Measurements from ENCODE around the gene CLEC7A.

The CLEC7A gene

DNA sequence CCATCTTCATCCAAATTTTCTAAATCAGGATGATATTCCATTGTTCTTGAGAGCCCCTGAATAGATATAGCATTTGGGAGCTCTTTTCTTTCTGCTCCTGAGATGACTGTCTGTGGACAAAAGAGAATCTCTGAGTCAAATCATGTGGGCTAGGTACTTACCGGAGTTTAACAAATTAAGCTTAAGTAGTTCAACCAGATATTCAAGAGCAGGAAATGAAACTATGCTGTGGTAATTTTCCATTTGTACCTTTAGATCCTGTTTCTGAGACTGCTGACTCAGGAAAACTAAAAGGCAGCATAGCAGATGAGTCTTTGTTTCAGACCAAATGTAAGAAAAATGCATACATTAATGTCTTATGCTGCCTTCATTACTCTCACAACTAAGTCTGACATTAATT lies at the start of gene CLEC7A:
Gene CLEC7A (minus strand): TSS at position 158 of the 400 bp plus-strand sequence. CDS start 117 bp downstream, at position 41.
- no peak for FAIRE-seq

DNA sequence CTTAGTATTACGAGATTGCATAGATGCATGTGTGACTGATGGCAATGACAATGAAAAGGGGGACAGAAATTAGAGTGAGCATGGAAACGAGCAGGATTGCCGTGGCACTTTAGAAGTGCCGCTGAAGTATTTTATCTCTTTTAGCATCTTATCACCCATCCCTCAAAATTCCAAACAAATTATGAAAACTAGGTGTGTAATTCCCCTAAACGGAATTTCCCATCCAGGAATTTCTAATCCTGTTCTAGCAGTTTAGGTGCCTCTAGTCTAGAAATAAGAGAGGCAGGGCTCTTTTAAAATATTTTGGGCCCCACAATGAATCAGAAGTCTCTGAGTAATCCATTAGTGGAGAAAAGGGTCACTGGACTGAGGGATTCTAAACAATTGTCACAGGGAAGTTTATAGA lies 49.8 kb upstream of the CLEC7A start:
- no peak for FAIRE-seq

DNA sequence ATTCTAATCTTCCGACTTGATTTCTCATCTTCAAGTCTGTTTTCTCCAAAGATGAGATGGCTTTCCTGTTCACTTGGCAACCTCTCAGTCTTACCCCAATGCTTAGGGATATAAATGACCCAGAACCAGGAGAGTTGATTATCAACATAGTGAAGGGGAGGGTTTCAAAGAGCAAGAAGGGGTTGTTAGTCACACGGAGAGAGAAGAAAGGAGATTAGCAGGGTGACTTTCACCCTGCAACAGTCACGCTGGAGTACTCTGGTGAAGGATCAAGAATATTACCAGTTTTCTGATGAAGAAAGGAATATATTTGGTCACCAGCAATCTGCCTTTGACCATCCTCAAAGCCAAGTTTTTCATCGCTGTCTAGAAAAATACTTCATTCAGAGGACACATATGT lies 48.8 kb upstream of the CLEC7A start, which contains the start of gene TMEM52B:
Gene TMEM52B (plus strand): TSS at position 212 of the 400 bp plus-strand sequence. CDS start 543 bp downstream, outside the sequence.
- no peak for FAIRE-seq

DNA sequence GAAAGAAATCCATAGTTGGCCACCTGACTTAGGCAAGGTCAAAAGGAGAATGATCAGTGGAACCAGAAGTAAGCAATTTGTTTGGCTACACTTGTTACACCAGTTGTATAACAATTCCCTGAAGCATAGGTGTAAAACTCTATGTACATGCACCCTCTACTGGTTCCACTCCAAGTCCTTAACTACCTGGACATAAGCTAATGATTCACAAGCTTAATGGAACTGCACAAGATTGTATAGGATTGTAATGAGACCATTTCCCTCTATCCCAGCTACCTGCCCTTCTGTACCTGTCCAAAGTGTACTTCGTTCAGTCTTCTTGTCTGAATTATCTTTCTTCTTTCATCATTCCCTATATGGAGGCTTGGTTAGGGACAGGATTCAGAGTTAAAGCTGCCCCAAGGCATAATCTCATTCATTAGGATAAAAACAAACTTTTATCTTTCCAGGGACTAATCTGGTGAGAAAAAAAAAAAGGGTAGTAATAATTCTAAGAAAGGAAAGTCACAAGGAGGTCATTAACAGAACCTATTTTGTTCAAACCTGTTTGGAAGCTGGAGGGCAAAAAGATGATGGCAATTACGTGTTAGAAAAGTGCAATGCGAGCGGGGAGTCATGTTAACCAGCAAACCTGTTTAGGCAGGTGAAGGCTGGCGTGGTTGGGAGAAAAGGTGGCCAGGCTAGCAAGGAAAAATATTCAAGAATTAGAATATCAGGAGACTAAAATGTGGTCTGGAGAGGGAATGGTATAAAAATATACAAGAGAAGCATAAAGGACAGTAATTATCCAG lies 46.0 kb upstream of the CLEC7A start:
- FAIRE-seq: peak; percentile 75

DNA sequence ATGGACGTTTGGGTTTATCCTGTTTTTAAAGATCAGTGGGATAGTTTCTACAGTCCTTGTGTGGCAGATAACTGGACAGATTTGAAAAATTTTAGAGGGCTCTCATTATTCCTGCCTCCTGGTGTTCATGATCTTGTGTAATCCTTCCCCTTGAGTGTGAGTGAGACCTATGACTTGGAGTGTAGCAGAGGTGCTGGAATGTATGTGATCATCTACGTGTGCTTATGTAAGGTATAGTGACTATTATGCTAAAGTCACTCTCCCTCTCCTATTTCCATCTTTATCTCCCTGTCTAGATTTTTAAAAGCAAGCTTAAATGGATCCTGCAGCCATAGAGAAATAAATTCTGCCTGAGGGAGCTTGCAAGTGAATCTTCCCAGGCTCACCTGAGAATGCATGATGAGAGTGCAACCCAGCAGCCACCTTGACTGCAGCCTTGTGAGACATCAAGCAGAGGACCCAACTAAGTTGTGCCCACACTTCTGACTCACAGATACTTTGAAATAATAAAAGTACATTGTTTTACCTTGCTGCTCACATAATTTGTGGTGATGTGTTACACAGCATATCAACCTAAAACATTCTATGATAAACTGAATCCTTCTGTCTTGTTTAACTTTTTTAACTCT lies 45.1 kb upstream of the CLEC7A start:
- FAIRE-seq: no peak

DNA sequence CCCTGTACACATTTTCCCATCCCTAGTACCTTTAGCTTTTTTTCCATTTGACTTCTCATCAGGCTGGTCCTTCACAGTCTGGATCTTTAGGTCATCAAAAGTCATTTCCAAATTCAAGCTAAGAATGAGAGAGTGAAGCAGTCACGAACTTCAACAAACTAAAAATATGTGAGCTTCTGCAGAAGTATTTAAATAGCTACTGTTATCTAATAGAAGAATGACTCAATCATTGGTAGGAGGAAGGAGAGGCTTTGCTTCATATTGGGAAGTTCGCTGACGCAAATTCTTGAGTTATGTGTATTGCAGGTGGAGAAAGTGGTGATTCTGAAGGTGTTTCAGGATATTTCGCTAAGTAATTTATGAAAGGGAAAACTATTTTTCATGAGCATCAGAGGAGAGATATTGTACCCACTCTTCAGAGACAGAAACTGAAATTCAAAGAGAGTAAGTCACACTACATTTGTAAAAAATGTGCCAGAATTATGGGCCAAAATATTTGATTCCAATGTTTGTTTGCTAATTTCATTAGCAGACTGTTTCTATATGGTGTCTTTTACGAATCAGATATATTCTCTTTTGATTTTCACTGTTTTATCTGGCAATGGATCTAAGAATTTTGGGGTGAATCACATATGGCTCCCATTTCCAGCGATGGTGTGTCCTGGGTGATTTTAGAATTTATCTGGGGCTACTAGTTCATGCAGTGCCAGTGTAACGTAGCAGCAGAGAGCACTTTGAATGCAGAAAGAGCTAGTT lies 42.2 kb upstream of the CLEC7A start, which contains the start of gene OLR1:
Gene OLR1 (minus strand): TSS at position 160 of the 756 bp plus-strand sequence. CDS start 55 bp downstream, at position 105.
- no peak for FAIRE-seq

DNA sequence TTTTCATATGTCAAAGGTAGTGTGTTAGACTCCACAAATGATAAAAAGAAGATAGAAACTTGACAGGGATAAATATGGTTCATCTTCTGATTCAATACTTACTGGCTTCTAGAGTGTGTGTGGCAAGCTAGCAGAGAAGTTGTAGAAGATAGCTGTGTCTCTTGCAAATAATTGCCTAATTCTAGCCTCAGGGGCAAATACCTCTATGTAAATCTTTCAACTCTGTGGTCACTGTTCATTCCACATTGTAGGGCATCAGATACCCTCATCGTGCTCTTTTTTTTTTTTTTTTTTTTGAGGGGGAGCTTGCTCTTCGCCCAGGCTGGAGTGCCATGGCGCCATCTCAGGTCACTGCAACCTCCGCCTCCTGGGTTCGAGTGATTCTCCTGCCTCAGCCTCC lies 40.2 kb upstream of the CLEC7A start:
- no peak for FAIRE-seq

DNA sequence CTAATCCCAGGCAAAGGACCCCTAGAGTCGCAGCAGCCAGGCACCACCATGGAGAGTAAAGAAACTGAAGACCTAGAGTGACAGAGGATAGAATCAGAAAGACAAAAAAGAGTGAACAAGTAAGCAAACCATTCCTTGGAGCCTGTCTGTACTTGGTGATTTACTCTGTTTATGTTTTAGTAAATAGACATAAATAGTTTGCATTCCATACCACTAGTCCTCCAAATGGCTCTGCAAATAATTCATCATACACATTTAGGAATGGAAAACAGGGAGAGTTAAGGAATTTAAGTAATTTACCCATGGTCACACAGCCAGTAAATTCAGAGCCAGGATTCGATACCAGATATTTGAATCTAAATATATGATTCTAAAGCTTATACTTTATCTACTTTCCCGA lies 39.1 kb upstream of the CLEC7A start:
- FAIRE-seq: no peak

DNA sequence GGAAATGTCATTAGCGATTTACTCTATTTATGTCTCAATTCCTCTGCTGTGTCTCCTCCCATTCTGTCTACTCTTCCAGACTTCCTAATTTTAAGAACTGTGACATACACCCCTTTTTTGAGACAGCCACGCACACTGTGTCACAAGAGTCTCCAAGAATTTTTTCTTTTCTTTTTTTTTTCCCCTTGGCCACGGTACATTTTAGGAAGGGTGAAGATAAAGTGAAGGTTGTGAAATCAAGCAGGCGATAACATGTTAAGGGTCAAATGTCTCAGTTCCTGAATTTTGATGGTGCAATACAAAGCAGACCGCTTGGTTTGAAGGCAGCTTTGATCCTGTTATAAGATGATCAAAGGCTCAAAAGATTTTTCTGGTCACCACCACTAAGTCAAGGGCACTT lies 37.6 kb upstream of the CLEC7A start:
- FAIRE-seq: no peak

DNA sequence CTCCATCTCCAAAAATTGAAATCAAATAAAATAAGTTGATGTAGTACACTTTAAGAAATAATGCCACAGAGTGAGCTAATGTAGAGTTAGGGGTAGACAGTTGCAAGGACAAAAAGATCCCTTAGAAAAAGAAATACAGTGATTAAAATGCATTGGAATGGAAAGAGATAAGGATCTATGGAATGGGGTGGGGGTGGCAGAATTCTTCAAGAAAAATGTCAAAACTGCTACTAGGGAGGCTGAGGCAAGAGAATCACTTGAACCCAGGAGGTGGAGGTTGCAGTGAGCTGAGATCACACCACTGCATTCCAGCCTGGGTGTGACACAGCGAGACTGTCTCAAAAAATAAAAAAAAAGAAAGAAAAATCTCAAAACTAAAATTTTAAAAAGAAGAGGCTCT lies 35.4 kb upstream of the CLEC7A start:
- no peak for FAIRE-seq

DNA sequence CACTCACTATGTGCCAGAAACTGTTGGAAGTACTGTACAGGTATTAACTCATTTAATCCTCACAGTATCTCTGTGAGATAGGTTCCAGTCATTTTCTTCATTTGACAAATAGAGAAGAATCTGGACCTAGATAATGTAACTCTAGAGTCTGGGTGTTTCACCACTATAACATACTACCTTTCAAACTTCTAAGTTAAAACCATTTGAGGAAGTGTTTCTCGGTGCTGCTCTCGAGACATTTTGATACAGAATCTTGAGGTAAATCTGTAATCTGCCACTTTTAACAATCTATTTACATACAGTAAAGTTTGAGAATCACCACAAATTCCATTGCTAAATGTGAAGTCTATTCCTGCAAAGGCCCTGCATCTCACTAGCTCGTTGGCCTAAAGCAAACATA lies 33.1 kb upstream of the CLEC7A start:
- FAIRE-seq: no peak

DNA sequence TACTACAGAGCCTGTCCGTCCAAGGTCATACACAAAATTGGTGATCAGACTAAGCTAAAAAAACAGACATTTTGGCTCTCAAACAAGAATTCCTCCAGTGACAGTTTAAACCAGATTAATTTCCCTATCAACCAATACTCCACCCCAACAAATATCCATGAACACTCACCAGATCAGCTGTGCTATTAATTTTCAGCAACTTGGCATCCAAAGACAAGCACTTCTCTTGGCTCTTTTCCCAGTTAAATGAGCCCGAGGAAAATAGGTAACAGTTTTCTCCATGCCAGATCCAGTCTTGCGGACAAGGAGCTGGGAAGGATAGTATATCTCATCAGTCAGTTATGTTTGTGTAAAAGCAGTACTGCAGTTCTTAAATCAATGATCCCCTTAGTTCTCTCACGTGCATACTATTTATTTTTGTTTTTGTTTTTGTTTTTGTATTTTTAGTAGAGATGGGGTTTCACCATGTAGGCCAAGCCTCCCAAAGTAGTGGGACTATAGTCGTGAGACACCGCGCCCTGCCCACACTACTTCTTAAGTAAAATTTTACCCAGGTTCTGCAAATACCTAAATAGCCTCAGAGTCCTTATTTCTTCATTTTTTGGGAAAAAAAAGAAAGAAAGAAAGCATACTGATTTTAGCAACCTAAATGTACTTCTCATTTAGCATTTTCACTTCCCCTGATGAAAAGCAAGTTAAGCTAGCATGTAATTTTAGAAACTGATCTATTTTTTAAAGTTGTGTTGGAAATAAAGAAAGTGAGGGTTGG lies 30.8 kb upstream of the CLEC7A start:
- FAIRE-seq: no peak

DNA sequence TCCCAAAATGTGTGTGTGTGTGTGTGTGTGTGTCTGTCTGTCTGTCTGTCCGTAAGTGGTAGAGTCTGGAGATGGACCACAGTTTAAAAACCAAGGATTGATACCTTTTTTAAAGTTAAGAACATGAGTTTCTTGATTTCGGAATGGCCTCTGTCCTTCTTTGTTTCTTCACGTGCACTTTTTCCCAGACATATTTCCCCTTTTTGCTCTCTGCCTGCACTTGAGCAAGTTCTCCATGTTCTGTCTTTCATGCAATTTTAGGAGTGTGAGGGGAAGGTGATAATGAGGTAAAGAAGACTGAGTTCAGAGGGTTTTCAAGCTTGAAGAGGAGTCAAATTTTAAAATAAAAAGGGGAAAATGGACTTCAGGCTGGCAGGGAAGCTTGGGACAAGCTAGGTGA lies 29.3 kb upstream of the CLEC7A start:
- no peak for FAIRE-seq

DNA sequence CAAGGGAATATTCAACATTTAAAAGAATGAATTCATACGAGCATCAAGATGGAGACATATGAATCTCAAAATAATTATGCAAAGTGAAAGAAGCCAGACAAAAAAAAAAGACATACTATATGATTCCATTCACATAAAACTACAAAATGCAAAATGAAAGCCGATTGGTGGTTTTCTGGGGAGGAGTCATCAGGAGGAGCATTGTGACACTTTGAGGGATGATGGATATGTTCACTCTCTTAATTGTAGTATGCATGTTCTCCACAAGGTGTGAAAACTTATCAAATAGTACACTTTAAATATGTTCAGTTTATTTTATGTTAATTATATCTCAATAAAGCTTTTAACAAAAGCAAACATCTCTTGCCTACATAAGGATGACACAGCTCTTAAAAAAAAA lies 28.4 kb upstream of the CLEC7A start:
- no peak for FAIRE-seq

DNA sequence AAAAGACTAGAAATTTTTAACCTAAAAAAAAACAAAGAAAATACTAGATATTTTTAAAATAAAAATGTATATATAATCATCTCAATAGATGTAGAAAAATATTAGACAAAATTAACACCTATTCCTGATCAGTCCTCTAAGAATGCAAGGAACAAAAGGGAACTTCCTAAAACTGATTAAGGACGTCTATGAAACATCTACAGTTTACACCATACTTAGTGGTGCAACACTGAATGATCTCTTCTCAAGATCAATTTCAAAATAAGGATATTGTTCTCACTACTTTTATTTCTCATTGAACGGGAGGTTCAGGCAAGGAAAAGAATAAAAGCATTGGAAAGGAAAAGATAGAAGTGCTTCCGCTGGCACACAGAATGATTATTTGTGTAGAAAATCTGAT lies 26.0 kb upstream of the CLEC7A start:
- FAIRE-seq: no peak

DNA sequence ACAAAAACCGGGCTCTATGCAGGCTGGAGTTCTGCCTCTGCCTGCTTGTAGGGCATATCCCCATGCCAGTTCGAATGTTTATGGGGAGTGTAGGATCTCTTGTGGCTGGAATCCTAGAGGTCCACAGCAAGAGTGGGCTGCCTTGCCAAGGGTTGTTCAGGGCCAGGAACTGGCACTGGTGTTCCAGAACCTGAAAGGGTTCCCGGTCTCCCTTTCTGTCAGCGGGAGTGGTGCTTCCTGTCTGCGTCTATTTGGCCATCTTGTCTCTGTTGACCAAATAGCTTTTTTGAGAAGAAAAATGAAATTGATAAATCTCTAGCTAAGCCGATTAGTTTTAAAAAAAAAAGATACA lies 24.1 kb upstream of the CLEC7A start:
- FAIRE-seq: no peak

DNA sequence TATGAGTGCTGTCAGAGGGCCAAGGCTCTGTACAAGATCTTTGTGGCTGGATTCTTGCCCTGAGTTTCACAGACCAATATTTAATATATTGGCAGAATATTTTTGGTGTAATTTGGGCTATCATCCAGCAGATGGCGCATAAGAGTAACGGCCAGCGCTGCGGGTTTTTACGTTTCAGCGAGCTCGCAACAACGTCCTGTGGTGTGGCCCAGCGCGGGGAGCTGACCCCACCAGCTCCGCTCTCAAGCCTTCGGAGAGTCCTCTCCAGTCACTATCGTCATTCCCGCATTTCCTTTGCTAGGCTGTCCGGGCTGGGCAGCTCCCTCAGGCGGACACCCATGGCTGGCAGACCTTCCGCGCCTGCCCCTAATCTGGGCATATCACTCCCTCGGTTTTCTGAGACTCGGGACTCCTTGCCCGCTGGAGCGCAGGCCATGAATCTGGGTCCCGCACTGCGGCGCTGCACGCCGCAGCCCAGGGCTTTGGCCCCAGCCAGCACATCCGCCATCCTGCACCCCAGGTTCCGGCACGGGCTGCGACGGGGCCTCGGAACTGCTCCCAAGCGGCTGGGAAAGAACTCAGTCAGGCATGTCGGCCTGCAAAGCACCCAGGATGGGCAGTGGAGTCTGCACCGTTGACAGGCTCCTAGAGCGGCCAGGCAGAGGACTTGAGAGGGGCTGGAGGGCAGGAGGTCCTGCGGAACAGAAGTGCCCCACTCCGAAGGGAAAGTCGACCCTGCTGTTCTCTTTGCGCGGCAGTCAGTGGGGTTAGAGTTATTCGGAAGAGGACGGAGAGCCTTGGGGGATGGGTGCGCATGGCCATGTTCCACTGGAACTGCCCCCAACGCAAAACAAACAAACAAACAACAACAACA lies 23.5 kb upstream of the CLEC7A start:
- FAIRE-seq: no peak

DNA sequence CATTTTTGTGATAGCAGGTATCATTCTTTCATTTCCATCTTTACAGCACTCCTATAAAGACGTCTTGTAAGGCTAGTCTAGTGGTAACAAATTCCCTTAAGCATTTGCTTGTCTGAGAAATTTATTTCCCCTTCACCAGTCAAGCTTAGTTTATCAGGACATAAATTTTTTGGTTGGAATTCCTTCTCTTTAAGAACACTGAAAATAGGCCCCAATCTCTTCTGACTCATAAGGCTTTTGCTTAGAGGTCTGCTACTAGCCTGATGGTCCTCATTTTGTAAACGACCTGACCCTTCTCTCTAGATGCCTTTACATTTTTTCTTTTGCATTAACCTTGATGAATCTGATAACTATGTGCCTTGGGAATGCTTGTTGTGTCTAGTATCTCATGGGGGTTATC lies 21.6 kb upstream of the CLEC7A start:
- no peak for FAIRE-seq

DNA sequence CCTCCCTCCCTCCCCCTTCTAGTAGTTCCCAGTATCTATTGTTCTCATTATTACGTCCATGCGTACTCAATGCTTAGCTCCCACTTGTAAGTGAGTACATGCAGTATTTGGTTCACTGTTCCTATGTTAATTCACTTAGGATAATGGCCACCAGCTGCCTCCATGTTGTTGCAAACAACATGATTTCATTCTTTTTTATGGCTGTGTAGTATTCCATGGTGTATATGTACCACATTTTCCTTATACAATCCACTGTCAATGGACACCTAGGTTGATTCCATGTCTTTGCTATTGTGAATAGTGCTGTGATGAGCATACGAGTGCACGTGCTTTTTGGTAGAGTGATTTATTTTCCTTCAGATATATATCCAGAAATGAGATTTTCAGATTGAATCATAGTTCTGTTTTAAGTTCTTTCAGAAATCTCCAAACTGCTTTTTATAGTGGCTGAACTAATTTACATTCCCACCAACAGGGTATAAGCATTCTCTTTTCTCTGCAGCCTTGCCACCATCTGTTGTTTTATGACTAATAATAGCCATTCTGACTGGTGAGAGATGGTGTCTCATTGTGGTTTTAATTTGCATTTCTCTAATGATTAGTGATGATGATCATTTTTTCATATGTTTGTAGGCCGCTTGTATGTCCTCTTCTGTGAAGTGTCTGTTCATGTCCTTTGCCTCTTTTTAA lies 17.9 kb upstream of the CLEC7A start:
- FAIRE-seq: no peak

DNA sequence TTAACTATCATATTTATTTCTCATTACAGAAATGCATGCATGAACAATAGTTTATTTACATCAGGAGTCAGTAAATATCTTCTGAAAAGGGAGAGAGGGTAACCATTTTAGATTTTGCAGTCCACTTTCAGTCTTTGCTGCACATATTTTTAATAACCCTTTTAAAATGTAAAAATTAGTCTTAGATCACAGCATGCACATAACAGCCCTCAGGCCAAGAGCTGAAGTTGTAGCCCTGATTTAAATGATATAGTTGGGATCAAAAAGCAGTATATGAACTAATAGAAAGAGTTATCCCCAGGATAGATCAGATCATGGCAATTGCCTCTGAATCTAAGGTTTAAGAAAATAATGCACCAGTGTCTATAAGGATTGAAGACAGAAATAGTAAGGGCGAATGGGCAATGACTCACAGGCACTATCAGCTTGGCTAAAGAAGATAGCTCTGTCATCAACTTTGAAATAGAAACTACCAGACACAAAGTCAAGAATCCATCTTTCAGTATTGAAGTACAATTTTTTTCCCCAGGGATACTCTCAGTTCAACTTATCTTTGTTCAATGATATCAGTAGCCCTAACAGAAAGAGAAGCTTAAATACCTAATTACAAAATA lies 13.1 kb upstream of the CLEC7A start:
- no peak for FAIRE-seq

DNA sequence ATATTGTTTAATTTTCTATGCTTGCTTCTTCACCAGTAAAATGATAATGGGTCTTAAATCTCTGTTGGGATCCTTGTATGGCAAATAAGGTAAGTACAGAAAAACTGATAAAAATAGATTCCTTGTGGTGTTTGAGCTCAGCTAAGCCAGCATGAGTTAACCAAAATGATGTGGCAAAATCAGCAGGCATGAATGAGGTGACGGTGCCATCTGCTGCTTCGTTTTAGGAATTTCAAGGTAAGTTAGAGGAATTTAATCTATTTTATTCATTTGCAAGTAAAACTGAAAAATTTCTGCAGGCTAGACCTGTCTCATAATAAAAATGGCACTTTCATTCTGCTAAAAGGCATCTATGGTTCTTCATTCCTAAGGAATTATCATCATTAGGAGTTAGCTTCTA lies 10.0 kb upstream of the CLEC7A start:
- no peak for FAIRE-seq
